ENCODE results near the gene PRKCA. TPM values are rescaled to one million over a fixed set of nuclear protein-coding genes. Genes with fewer than 3 reads are reported as not detected.

Gene PRKCA
- total and polyA plus RNA-seq, 2 experiments from 2014 or later = 6.4 to 35.4 TPM

GRCh38 chr17:66445229-66445628 lies 142.8 kb downstream of the PRKCA start (continued):
- TF ChIP-seq ETS1 (IDR thresholded peaks at IDR 0.05) = no peak

- H3K4me3 ChIP-seq = no peak overlapping the region
- no peaks in the 10 kb centered on the region for H4K20me1 ChIP-seq (replicated peaks; ENCODE audit: insufficient read depth)
- no peaks in the 10 kb centered on the region for H3K36me3 Mint-ChIP-seq (ENCODE audit: low read depth)
- no peaks in the 10 kb centered on the region for H3K36me3 ChIP-seq (ENCODE audit: insufficient read depth)
- no peak overlapping the region for H2AFZ ChIP-seq
- H3K9me2 ChIP-seq (ENCODE audit: insufficient read depth) = peaks cover 6% of the 10 kb centered on the region; the same call in 1 of the 2 replicates
- ATAC-seq (no peak), DNase-seq (ENCODE audit: low spot score) (no peak)
- H3F3A ChIP-seq (replicated peaks; ENCODE audit: low read depth) = no peaks in the 10 kb centered on the region
- H3K4me3 Mint-ChIP-seq = no peak overlapping the region
- no peaks in the 10 kb centered on the region for H3K27me3 ChIP-seq (ENCODE audit: insufficient read depth)
- no peak overlapping the region for H3K27ac Mint-ChIP-seq
- no peak overlapping the region for H3K4me2 ChIP-seq
- H3K9me3 Mint-ChIP-seq = no peaks in the 10 kb centered on the region
- H3K27me3 Mint-ChIP-seq (ENCODE audit: insufficient read depth, low read depth, poor library complexity) = peaks cover 7% of the 10 kb centered on the region
- H3K4me1 Mint-ChIP-seq = peaks cover 42% of the 10 kb centered on the region
- H3K79me2 ChIP-seq (replicated peaks; ENCODE audit: insufficient read depth) = no peaks in the 10 kb centered on the region; the same call in 1 of the 2 replicates
- H3K4me1 ChIP-seq (ENCODE audit: insufficient read depth) = peaks cover 31% of the 10 kb centered on the region
- no peak overlapping the region for H3K27ac ChIP-seq (ENCODE audit: low read depth)
- TF ChIP-seq CREB1 (CRISPR knock-in tag; IDR thresholded peaks at IDR 0.05; ENCODE audit: low read depth) (no peak), EZH2 (IDR thresholded peaks at IDR 0.05; ENCODE audit: low read depth, unreplicated experiment) (no peak), STAT1 (IDR thresholded peaks at IDR 0.05; ENCODE audit: unreplicated experiment) (no peak), ZNF462 (CRISPR knock-in tag; IDR thresholded peaks at IDR 0.05) (no peak), POLR2AphosphoS5 (IDR thresholded peaks at IDR 0.05; ENCODE audit: low read depth) (no peak), JUNB (IDR thresholded peaks at IDR 0.05; ENCODE audit: unreplicated experiment) (no peak), ETS1 (IDR thresholded peaks at IDR 0.05) (no peak), CTCF (conservative IDR thresholded peaks at IDR 0.05; ENCODE audit: low read depth in 2 of 2) (no peak), NANOG (IDR thresholded peaks at IDR 0.05; ENCODE audit: borderline replicate concordance) (no peak), ZNF114 (CRISPR knock-in tag; IDR thresholded peaks at IDR 0.05) (no peak), ZNF331 (CRISPR knock-in tag; IDR thresholded peaks at IDR 0.05; ENCODE audit: low read depth) (no peak), EZH2phosphoT487 (IDR thresholded peaks at IDR 0.05; ENCODE audit: unreplicated experiment) (no peak)
Observed at GRCh38 chr17:66446419-66446818, 144.0 kb downstream of the PRKCA start.
